GM12878 (cell line): ENCODE data around the gene CTNS. TPM values are rescaled to one million over a fixed set of nuclear protein-coding genes. Genes with fewer than 3 reads are reported as not detected.

Experiments used
- ATAC-seq: fragments of 200-7000 bp; cut with Tn5 transposase; 3 replicates; pipeline ENCODE4 v1.9.1; 2020; ENCODE audit warnings: mild to moderate bottlenecking, moderate library complexity
- BruUV-seq: library from RNA; stranded (reverse); fragments of 400-500 nt; replicated peaks from 2 replicates; lab custom pipeline; 2021; lab: Mats Ljungman, UMichigan
- CTCF ChIA-PET: fragments of 300-600 bp; sonication (Branson Sonifier 250); formaldehyde crosslinking; extraction: SDS; loops from one replicate; lab custom pipeline; 2021; ENCODE audit warnings: inconsistent platforms; lab: Yijun Ruan, JAX
- POLR2A ChIA-PET: fragments of 350-600 bp; formaldehyde crosslinking; extraction: SDS; loops from one replicate; lab custom pipeline; 2021; ENCODE audit warnings: inconsistent platforms; lab: Charles Lee
- RAD21 ChIA-PET: fragments of 300-600 bp; sonication (Branson Sonifier 250); formaldehyde crosslinking; loops from one replicate; lab custom pipeline; 2023; ENCODE audit warnings: antibody characterized with exemption; ENCODE audit not compliant: unreplicated experiment; lab: Charles Lee
- SMC1A ChIA-PET: fragments of 300-600 bp; sonication (Branson Sonifier 250); formaldehyde crosslinking; loops from one replicate; lab custom pipeline; 2023; ENCODE audit not compliant: unreplicated experiment, uncharacterized antibody; lab: Charles Lee
- DNase-seq: peaks from one replicate; pipeline ENCODE4 v3.0.0-alpha.2; 2011; ENCODE audit warnings: low read depth, low spot score
- FAIRE-seq: peaks from 3 replicates; lab custom pipeline; 2011; peaks lifted over from hg19 to GRCh38; lab: Jason Lieb, UNC
- H2AFZ ChIP-seq: 2 replicates; pipeline ENCODE4 v1.6.0; 2011; ENCODE audit warnings: low read depth, low read length, control low read depth; ENCODE audit not compliant: control insufficient read depth
- H3K27ac ChIP-seq: 2 replicates; pipeline ENCODE4 v1.5.1; 2011; ENCODE audit warnings: control low read depth; ENCODE audit not compliant: control insufficient read depth, insufficient read depth
- H3K27me3 ChIP-seq, 2 experiments: replicated peaks in 1 of 2; 2 replicates each; pipeline versions ENCODE4 v1.6.0 to v1.6.1; 2011; ENCODE audit warnings: low read length in 1 of 2; ENCODE audit not compliant: control insufficient read depth in 2 of 2, insufficient read depth in 2 of 2
- H3K36me3 ChIP-seq, 2 experiments: 2 replicates each; pipeline ENCODE4 v1.5.1; 2011; ENCODE audit warnings: low read length in 1 of 2; ENCODE audit not compliant: control insufficient read depth in 2 of 2, insufficient read depth in 2 of 2
- H3K4me1 ChIP-seq: 2 replicates; pipeline ENCODE4 v1.6.1; 2011; ENCODE audit warnings: mild to moderate bottlenecking, low read length, moderate library complexity, mixed read lengths; ENCODE audit not compliant: control insufficient read depth, insufficient read depth
- H3K4me2 ChIP-seq: 2 replicates; pipeline ENCODE4 v1.6.0; 2011; ENCODE audit warnings: control low read depth; ENCODE audit not compliant: control insufficient read depth, insufficient read depth
- H3K4me3 ChIP-seq: fragments of 200-600 bp; sonication (generic); 2 replicates; pipeline ENCODE4 v1.5.1; 2016
- H3K79me2 ChIP-seq: 2 replicates; pipeline ENCODE4 v1.6.0; 2011; ENCODE audit warnings: low read length; ENCODE audit not compliant: control insufficient read depth, insufficient read depth
- H3K9ac ChIP-seq: 2 replicates; pipeline ENCODE4 v1.8.0; 2011; ENCODE audit warnings: low read length, control low read depth, mixed read lengths; ENCODE audit not compliant: control insufficient read depth, insufficient read depth
- H3K9me3 ChIP-seq: replicated peaks from 3 replicates; pipeline ENCODE4 v1.5.1; 2011; ENCODE audit warnings: mild to moderate bottlenecking, low read length; ENCODE audit not compliant: control insufficient read depth, insufficient read depth
- H4K20me1 ChIP-seq: 2 replicates; pipeline ENCODE4 v1.6.0; 2011; ENCODE audit not compliant: control insufficient read depth, insufficient read depth
- ASH2L ChIP-seq: fragments of 300-600, 200-600 bp; sonication (generic); IDR thresholded peaks from 2 replicates; pipeline ENCODE4 v1.6.1; 2017; ENCODE audit warnings: low read depth, mild to moderate bottlenecking, borderline replicate concordance
- BHLHE40 ChIP-seq, 2 experiments: fragments of 450-650 bp in 1 of 2; IDR thresholded peaks; 2 replicates each; pipeline ENCODE4 v1.6.1; 2011 to 2017; ENCODE audit warnings: low read depth in 2 of 2, borderline replicate concordance in 1 of 2, improper control_type of control experiment in 1 of 2, low read length in 1 of 2, mild to moderate bottlenecking in 1 of 2
- FOS ChIP-seq: IDR thresholded peaks from 3 replicates; pipeline ENCODE4 v1.6.1; 2011; ENCODE audit warnings: borderline replicate concordance; ENCODE audit not compliant: insufficient read length; ENCODE audit errors: extremely low read depth
- HDGF ChIP-seq: fragments of 450-650 bp; IDR thresholded peaks from 2 replicates; pipeline ENCODE4 v1.6.1; 2016; ENCODE audit warnings: antibody characterized with exemption
- JUNB ChIP-seq: IDR thresholded peaks from 2 replicates; pipeline ENCODE4 v1.6.1; 2016; ENCODE audit warnings: antibody characterized with exemption, mild to moderate bottlenecking
- KDM1A ChIP-seq: fragments of 200-600 bp; sonication (generic); IDR thresholded peaks from 2 replicates; pipeline ENCODE4 v1.6.1; 2016; ENCODE audit warnings: borderline replicate concordance
- KLF5 ChIP-seq: fragments of 450-650 bp; IDR thresholded peaks from 2 replicates; pipeline ENCODE4 v1.6.1; 2014; ENCODE audit warnings: mild to moderate bottlenecking; ENCODE audit not compliant: partially characterized antibody
- MEF2A ChIP-seq: IDR thresholded peaks from 2 replicates; pipeline ENCODE4 v1.6.1; 2011; ENCODE audit warnings: low read depth, mild to moderate bottlenecking, low read length, moderate library complexity; ENCODE audit not compliant: insufficient read depth
- RBBP5 ChIP-seq: fragments of 200-600 bp; sonication (generic); conservative IDR thresholded peaks from 2 replicates; pipeline ENCODE4 v1.6.1; 2016
- SMARCA5 ChIP-seq: fragments of 450-650 bp; IDR thresholded peaks from 2 replicates; pipeline ENCODE4 v1.6.1; 2017; ENCODE audit warnings: mild to moderate bottlenecking
- WGBS: methylation state at CpG from one replicate; pipeline ENCODE4 v1.1.6; 2016; ENCODE audit warnings: low lambda C conversion rate; ENCODE audit not compliant: insufficient replicate concordance, insufficient coverage; ENCODE audit errors: missing lambda C conversion rate; 5-methylcytosine and 5-hydroxymethylcytosine counted together
- in situ Hi-C: fragments of 300-500 bp; cut with MboI; formaldehyde crosslinking; loops from 9 replicates; pipeline ENCODE4 v1.14.3; 2018; ENCODE audit warnings: mixed read lengths
- intact Hi-C: fragments of 100-400 bp; cut with micrococcal nuclease; formaldehyde crosslinking; loops from one replicate; pipeline ENCODE4 v1.14.2; 2022; ENCODE audit not compliant: unreplicated experiment
- polyA plus RNA-seq, 11 experiments: library from polyadenylated mRNA; depleted of rRNA in 4 of 11; unstranded in 6 of 11; stranded (reverse) in 5 of 11; fragments of >200 nt; fragmentation: Nextera tagmentation in 4 of 11; fragmentation: Illumina TruSeq in 1 of 11; extraction: Ambion mirVana in 4 of 11; extraction: Trizol in 1 of 11; gene quantifications; 1 replicate in 1 of 11; 2 replicates in 10 of 11; pipeline versions ENCODE4 v1.2.1 to v1.2.3, GENCODE V29; 2011 to 2016; ENCODE audit warnings: inconsistent platforms in 2 of 11, missing spikeins in 2 of 11, low read depth in 1 of 11
- total RNA-seq, 4 experiments: library from RNA; depleted of rRNA in 3 of 4; stranded (reverse); fragments of >200 nt in 3 of 4; fragmentation: Illumina TruSeq in 1 of 4; extraction: Trizol in 1 of 4; gene quantifications; 2 replicates each; pipeline versions ENCODE4 v1.2.1 to v1.2.3, GENCODE V29; 2013 to 2021
- TF ChIP-seq, protein P1 (sequence below): fragments of 450-650 bp; IDR thresholded peaks from 2 replicates; pipeline ENCODE4 v1.6.1; 2017; ENCODE audit warnings: borderline replicate concordance
- TF ChIP-seq, protein P2 (sequence below): IDR thresholded peaks from 2 replicates; pipeline ENCODE4 v1.6.1; 2012; ENCODE audit warnings: improper control_type of control experiment, low read depth, low read length; ENCODE audit not compliant: insufficient replicate concordance

Gene CTNS
- total and polyA plus RNA-seq, 10 of the 15 experiments (the other 5 are each of a cell fraction or from before 2014, with no cell fraction given), result 0.92 to 10.7 (median 6.4) TPM

DNA sequence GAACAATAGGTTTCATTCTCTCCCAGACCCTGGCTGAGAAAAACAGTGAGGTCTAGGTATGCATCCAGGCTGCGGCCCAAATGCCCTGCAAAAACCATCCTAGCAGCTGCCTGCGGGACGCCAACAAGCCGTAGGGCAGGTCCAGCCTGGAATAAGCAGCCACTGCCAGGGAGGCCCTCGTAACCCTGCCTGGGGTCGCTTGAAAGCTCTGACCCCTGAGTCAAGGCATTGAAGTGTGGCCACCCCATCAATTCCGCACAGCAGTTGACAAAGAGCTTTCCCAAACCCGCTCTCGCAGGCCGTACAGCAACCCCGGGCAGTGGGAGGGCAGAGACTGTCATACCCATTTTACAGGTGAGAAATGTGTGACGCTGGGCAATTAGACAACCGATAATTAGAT lies 38.5 kb upstream of the CTNS start:
- BruUV-seq, result no TSS peak
- ChIA-PET POLR2A (no interaction called here), CTCF (no interaction called here), RAD21 (no interaction called here), SMC1A (interaction anchor here (0.5 to 0.6 kb wide), 2 partner anchors 129 to 228 kb away, joined by 3 read pairs; no protein-coding TSS in a partner anchor)
- Histone ChIP-seq H3K79me2 (no peaks in the 10 kb centered on the region), H3K36me3 (no peaks in the 10 kb centered on the region), H3K4me2 (no peak overlapping the region), H3K4me3 (no peak overlapping the region), H3K27ac (no peak overlapping the region), H3K27me3 (no peaks in the 10 kb centered on the region), H3K9me3 (no peaks in the 10 kb centered on the region), H3K9ac (no peak overlapping the region), H2AFZ (no peak overlapping the region), H3K4me1 (no peaks in the 10 kb centered on the region), H4K20me1 (no peaks in the 10 kb centered on the region)
- ATAC-seq, result no peak
- WGBS, result 91% methylated on average over 13 of the region's 13 CpGs
- TF ChIP-seq FOS (no peak), JUNB (no peak), KLF5 (no peak), ASH2L (no peak), HDGF (no peak), KDM1A (no peak), SMARCA5 (no peak), MEF2A (no peak), BHLHE40 (IDR thresholded peaks at IDR 0.05; ENCODE audit: borderline replicate concordance in 1 of 2, low read depth in 2 of 2, low read length in 1 of 2) (no peak), RBBP5 (no peak)
- TF ChIP-seq, protein P1, sequence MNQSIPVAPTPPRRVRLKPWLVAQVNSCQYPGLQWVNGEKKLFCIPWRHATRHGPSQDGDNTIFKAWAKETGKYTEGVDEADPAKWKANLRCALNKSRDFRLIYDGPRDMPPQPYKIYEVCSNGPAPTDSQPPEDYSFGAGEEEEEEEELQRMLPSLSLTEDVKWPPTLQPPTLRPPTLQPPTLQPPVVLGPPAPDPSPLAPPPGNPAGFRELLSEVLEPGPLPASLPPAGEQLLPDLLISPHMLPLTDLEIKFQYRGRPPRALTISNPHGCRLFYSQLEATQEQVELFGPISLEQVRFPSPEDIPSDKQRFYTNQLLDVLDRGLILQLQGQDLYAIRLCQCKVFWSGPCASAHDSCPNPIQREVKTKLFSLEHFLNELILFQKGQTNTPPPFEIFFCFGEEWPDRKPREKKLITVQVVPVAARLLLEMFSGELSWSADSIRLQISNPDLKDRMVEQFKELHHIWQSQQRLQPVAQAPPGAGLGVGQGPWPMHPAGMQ, result no peak
- TF ChIP-seq, protein P2, sequence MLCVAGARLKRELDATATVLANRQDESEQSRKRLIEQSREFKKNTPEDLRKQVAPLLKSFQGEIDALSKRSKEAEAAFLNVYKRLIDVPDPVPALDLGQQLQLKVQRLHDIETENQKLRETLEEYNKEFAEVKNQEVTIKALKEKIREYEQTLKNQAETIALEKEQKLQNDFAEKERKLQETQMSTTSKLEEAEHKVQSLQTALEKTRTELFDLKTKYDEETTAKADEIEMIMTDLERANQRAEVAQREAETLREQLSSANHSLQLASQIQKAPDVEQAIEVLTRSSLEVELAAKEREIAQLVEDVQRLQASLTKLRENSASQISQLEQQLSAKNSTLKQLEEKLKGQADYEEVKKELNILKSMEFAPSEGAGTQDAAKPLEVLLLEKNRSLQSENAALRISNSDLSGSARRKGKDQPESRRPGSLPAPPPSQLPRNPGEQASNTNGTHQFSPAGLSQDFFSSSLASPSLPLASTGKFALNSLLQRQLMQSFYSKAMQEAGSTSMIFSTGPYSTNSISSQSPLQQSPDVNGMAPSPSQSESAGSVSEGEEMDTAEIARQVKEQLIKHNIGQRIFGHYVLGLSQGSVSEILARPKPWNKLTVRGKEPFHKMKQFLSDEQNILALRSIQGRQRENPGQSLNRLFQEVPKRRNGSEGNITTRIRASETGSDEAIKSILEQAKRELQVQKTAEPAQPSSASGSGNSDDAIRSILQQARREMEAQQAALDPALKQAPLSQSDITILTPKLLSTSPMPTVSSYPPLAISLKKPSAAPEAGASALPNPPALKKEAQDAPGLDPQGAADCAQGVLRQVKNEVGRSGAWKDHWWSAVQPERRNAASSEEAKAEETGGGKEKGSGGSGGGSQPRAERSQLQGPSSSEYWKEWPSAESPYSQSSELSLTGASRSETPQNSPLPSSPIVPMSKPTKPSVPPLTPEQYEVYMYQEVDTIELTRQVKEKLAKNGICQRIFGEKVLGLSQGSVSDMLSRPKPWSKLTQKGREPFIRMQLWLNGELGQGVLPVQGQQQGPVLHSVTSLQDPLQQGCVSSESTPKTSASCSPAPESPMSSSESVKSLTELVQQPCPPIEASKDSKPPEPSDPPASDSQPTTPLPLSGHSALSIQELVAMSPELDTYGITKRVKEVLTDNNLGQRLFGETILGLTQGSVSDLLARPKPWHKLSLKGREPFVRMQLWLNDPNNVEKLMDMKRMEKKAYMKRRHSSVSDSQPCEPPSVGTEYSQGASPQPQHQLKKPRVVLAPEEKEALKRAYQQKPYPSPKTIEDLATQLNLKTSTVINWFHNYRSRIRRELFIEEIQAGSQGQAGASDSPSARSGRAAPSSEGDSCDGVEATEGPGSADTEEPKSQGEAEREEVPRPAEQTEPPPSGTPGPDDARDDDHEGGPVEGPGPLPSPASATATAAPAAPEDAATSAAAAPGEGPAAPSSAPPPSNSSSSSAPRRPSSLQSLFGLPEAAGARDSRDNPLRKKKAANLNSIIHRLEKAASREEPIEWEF, result no peak
- intact Hi-C loops (no loop called here), in situ Hi-C loops (no loop called here)
- DNase-seq, result no peak
- FAIRE-seq, result no peak
